Transverse colon (tissue), 4 donors: ENCODE measurements around the gene CDH13. TPM values are rescaled to one million over a fixed set of nuclear protein-coding genes. Genes with fewer than 3 reads are reported as not detected.

Experiments used
- DNase-seq: peaks from one replicate; pipeline ENCODE4 v3.0.0-alpha.2; 2019
- H3K27ac ChIP-seq, 4 donors: fragments of 200-600 bp; sonication (generic); 2 replicates each; pipeline ENCODE4 v1.5.1; 2016 to 2018; ENCODE audit warnings: inconsistent platforms in 4 of 4
- H3K27me3 ChIP-seq: fragments of 200-600 bp; sonication (generic); 2 replicates; pipeline ENCODE4 v1.5.1; 2017; ENCODE audit warnings: inconsistent platforms
- H3K36me3 ChIP-seq, 4 donors: fragments of 200-600 bp; sonication (generic); 2 replicates each; pipeline ENCODE4 v1.5.1; 2017 to 2019; ENCODE audit warnings: inconsistent platforms in 4 of 4
- H3K4me1 ChIP-seq, 4 donors: fragments of 200-600 bp; sonication (generic); 2 replicates each; pipeline ENCODE4 v1.5.1; 2017 to 2020; ENCODE audit warnings: inconsistent platforms in 4 of 4
- H3K4me3 ChIP-seq, 4 donors: fragments of 200-600 bp; sonication (generic); 1 replicate in 1 of 4; 2 replicates in 3 of 4; pipeline versions ENCODE4 v1.5.1 to v1.6.1; 2017 to 2019; ENCODE audit warnings: inconsistent platforms in 4 of 4
- H3K9me3 ChIP-seq, 2 donors: fragments of 200-600 bp; sonication (generic); 2 replicates each; pipeline ENCODE4 v1.5.1; 2017 to 2019; ENCODE audit warnings: inconsistent platforms in 2 of 2
- CTCF ChIP-seq, 5 experiments: fragments of 200-600 bp in 3 of 5; fragments of 450-650 bp in 2 of 5; sonication (generic) in 3 of 5; IDR thresholded peaks; 1 replicate in 2 of 5; 2 replicates in 3 of 5; pipeline ENCODE4 v1.5.1; 2016 to 2017; ENCODE audit warnings: antibody characterized with exemption in 5 of 5, inconsistent platforms in 3 of 5, mild to moderate bottlenecking in 2 of 5, moderate library complexity in 1 of 5
- EP300 ChIP-seq: sonication (generic); formaldehyde crosslinking; IDR thresholded peaks from one replicate; pipeline ENCODE4 v1.6.1; 2017; ENCODE audit warnings: antibody characterized with exemption, low read depth
- POLR2A ChIP-seq: fragments of 450-650 bp; IDR thresholded peaks from one replicate; pipeline ENCODE4 v1.6.1; 2016; ENCODE audit warnings: antibody characterized with exemption, mild to moderate bottlenecking, moderate library complexity
- POLR2AphosphoS5 ChIP-seq, 3 donors: sonication (generic); formaldehyde crosslinking; IDR thresholded peaks; one replicate each; pipeline ENCODE4 v1.6.1; 2016; ENCODE audit warnings: antibody characterized with exemption in 3 of 3
- WGBS, 2 donors: methylation state at CpG; one replicate each; pipeline ENCODE4 v1.1.5; 2018; ENCODE audit warnings: low coverage in 1 of 2; 5-methylcytosine and 5-hydroxymethylcytosine counted together
- in situ Hi-C, 4 donors: fragments of 200-750 bp; cut with MboI; loops; one replicate each; pipeline versions ENCODE4 v1.15.0 to v1.15.1; 2017; ENCODE audit warnings: low sequenced_read_pairs in 3 of 4, low pct_ligation_motif_present in 1 of 4, low pct_unique_long_range_greater_than_20kb in 1 of 4
- intact Hi-C: fragments of 100-400 bp; cut with DNase I; formaldehyde crosslinking; loops from one replicate; pipeline ENCODE4 v1.15.1; 2023; ENCODE audit warnings: low total_unique reads
- total RNA-seq, 4 donors: library from RNA; depleted of rRNA; stranded (reverse); fragments of >200 nt; gene quantifications; one replicate each; pipeline ENCODE4 v1.1.0, GENCODE V29; 2016

Gene CDH13
- total RNA-seq, 4 donors from 2014 or later: 3.8 to 28.1 (median 5.8) TPM

DNA sequence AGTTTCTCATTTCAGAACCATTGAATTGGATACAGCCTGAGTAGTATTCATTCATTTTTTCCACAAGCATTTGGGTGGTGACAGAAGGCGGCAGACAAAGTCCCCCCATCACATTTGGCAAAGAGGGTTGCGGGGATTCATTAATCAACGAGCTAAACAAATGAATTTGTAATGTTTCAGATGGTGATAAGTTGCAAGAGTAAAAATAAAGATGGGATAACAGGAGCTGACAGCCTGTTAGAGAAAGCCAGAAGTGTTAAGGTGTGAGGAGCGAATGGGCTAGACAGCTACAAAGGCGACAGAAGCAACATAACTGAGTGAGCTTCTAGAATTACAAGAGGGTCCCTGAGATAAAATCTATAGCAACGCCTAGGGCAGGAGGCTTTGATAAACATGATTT lies 838.2 kb downstream of the CDH13 start:
- TF ChIP-seq POLR2AphosphoS5 (IDR thresholded peaks at IDR 0.05) (no peak), CTCF (IDR thresholded peaks at IDR 0.05) (no peak), EP300 (no peak), POLR2A (no peak)
- Histone ChIP-seq H3K27me3 (no peaks in the 10 kb centered on the region), H3K4me1 (no peaks in the 10 kb centered on the region), H3K36me3 (no peaks in the 10 kb centered on the region), H3K27ac (no peak overlapping the region), H3K4me3 (no peak overlapping the region), H3K9me3 (no peaks in the 10 kb centered on the region)
- DNase-seq: no peak
- in situ Hi-C loops (no loop called here), intact Hi-C loops (no loop called here)
- 69 to 88% methylated on average over 5 to 6 of the region's 6 CpGs for WGBS, 2 donors

DNA sequence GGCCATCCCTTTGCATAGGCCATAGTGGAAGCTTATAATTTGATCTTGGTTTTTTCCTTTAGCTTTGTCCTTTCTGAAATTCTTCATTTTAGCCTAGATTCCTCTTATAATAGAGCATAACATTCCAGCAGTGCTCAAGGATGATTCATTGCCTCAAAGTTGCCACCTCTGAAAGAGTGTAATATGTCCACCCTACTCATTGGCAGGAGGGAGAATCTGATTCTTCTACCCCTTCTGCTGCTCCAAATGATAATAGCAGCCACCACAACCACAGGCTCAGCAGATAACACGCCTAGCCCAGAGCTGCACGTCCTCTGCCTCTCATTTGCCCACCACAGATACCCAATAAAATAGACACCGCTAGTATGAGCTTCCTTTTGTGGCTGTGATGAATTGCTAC lies 843.6 kb downstream of the CDH13 start:
- no peak for DNase-seq
- H3K4me1 ChIP-seq: no peaks in the 10 kb centered on the region
- TF ChIP-seq CTCF (IDR thresholded peaks at IDR 0.05) (no peak), EP300 (no peak), POLR2A (no peak), POLR2AphosphoS5 (IDR thresholded peaks at IDR 0.05) (no peak)
- no peaks in the 10 kb centered on the region for H3K27me3 ChIP-seq
- WGBS, 2 donors: 51 to 58% methylated on average over 3 of the region's 3 CpGs
- H3K36me3 ChIP-seq: no peaks in the 10 kb centered on the region
- H3K27ac ChIP-seq: no peak overlapping the region
- intact Hi-C loops: no loop called here
- H3K9me3 ChIP-seq: no peaks in the 10 kb centered on the region
- in situ Hi-C loops: no loop called here
- no peak overlapping the region for H3K4me3 ChIP-seq

DNA sequence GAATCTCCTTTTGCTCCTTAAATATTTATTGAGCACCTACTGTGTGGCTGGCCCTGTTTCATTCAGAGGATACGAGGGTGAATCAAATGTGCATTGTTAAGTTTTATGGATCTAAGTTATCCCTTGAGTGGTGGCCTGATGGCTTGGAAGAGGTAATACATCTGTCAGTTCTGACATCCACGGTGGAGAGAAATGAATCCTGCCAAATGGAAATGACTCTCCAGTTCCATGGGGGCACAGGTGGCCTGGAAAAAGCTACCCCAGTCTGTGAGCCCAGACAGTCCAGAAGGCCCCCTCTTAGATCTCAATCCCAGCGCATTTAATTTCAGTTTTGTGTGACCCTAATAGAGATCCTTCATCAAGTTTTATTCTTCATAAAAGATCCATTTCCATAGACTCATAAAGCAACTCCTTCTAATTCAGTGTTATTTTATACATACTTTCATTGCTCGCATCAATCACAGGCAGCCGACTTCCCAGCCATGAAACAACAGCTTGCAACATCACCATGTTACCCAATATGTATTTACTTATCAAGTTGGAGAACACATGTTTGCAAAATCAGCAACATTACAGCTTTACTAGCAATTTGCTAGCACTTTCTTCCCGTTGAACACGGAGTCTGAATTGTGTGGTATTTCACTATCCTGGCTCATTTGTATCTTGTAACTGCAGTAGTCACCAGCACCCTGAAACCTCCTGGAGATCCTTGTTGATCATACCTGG lies 846.2 kb downstream of the CDH13 start:
- intact Hi-C loops (no loop called here), in situ Hi-C loops (no loop called here)
- 46 to 55% methylated on average over 6 to 7 of the region's 7 CpGs for WGBS, 2 donors
- H3K9me3 ChIP-seq: no peaks in the 10 kb centered on the region
- H3K27me3 ChIP-seq: no peaks in the 10 kb centered on the region
- H3K36me3 ChIP-seq: no peaks in the 10 kb centered on the region
- H3K4me3 ChIP-seq: no peak overlapping the region
- H3K4me1 ChIP-seq: no peaks in the 10 kb centered on the region
- no peak for DNase-seq
- TF ChIP-seq CTCF (IDR thresholded peaks at IDR 0.05): no peak
- TF ChIP-seq POLR2AphosphoS5 (IDR thresholded peaks at IDR 0.05): no peak
- TF ChIP-seq POLR2A: no peak
- TF ChIP-seq EP300: no peak
- H3K27ac ChIP-seq: no peak overlapping the region

DNA sequence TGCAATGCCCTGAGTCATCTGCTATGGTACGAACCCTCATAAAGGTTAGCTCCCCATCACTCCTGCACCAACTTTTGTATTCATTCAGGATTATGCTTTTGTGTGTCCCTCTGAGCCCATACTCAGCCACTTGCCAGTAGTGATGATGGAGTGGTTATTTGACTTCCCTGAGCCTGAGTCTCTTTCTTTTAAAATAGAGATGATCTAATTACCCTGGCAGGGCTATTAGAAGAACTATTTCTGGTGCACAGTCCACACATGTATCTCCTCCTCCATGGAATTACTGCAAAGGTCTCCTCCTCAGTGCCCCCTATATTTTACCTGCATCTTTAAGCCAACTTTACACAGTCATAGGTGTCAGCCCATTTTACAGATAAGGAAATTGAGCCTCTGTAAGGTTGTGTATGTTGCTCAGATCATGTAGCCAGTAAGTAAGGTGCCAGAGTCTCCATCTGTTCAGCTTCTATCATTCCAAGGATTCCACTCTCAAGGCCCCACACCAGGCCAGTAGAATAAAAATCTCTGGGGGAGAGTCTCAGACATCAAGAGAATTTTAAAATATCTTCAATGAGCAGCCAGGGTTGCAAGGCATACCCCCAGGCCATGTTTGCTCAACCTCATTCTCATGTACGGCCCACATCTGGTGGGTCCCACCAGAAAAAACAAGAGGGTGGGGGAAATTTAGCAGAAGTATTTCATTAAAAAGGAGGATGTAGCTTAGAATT lies 847.3 kb downstream of the CDH13 start:
- no peak overlapping the region for H3K4me3 ChIP-seq
- intact Hi-C loops: no loop called here
- in situ Hi-C loops: no loop called here
- 62 to 83% methylated on average over 2 of the region's 2 CpGs for WGBS, 2 donors
- H3K27ac ChIP-seq: no peak overlapping the region
- no peaks in the 10 kb centered on the region for H3K4me1 ChIP-seq
- no peaks in the 10 kb centered on the region for H3K36me3 ChIP-seq
- TF ChIP-seq POLR2AphosphoS5 (IDR thresholded peaks at IDR 0.05): no peak
- no peak for TF ChIP-seq POLR2A
- TF ChIP-seq EP300: no peak
- TF ChIP-seq CTCF (IDR thresholded peaks at IDR 0.05): no peak
- no peaks in the 10 kb centered on the region for H3K9me3 ChIP-seq
- H3K27me3 ChIP-seq: no peaks in the 10 kb centered on the region
- no peak for DNase-seq
